A549 (cell line): ENCODE data around the gene HAVCR2. TPM values are rescaled to one million over a fixed set of nuclear protein-coding genes. Genes with fewer than 3 reads are reported as not detected.

ENCODE experiments used
- ATAC-seq, 2 experiments: fragments of 200-7000 bp in 1 of 2; fragments of >200 bp in 1 of 2; cut with Nextera tagmentation in 1 of 2; cut with Tn5 transposase in 1 of 2; 3 replicates each; pipeline versions ENCODE4 v1.8.0 to v1.9.1; 2018 to 2020; ENCODE audit warnings: mild to moderate bottlenecking in 1 of 2, moderate library complexity in 1 of 2
- CTCF ChIA-PET: fragments of 300-600 bp; sonication (Branson Sonifier 250); formaldehyde crosslinking; extraction: SDS; loops from one replicate; lab custom pipeline; 2021; ENCODE audit warnings: antibody characterized with exemption, inconsistent platforms; lab: Yijun Ruan, JAX
- POLR2A ChIA-PET: fragments of 350-600 bp; formaldehyde crosslinking; extraction: SDS; loops from one replicate; lab custom pipeline; 2021; ENCODE audit warnings: antibody characterized with exemption, inconsistent platforms; lab: Yijun Ruan, JAX
- DNase-seq, 2 experiments: peaks; one replicate each; pipeline versions ENCODE4 v3.0.0 to v3.0.0-alpha.2; 2011 to 2016; ENCODE audit warnings: low read depth in 1 of 2, low spot score in 1 of 2
- FAIRE-seq: peaks from 2 replicates; lab custom pipeline; 2011; peaks lifted over from hg19 to GRCh38; lab: Jason Lieb, UNC
- H3K27ac ChIP-seq, 2 experiments: fragments of >200 bp; sonication (Bioruptor Twin); formaldehyde crosslinking; 3 replicates each; pipeline ENCODE4 v1.5.1; 2016 to 2017
- H3K4me1 ChIP-seq: fragments of >200 bp; sonication (Bioruptor Twin); formaldehyde crosslinking; 3 replicates; pipeline ENCODE4 v1.6.1; 2016
- H3K4me2 ChIP-seq: fragments of >200 bp; sonication (Bioruptor Twin); formaldehyde crosslinking; 3 replicates; pipeline ENCODE4 v1.6.1; 2016
- H3K4me3 ChIP-seq: fragments of >200 bp; sonication (Bioruptor Twin); formaldehyde crosslinking; 3 replicates; pipeline ENCODE4 v1.5.1; 2016
- H3K9me3 ChIP-seq: fragments of >200 bp; sonication (Bioruptor Twin); formaldehyde crosslinking; 3 replicates; pipeline ENCODE4 v1.6.1; 2016
- CEBPB ChIP-seq, 2 experiments: fragments of >200 bp in 1 of 2; sonication (Bioruptor Twin) in 1 of 2; formaldehyde crosslinking in 1 of 2; IDR thresholded peaks; 2 replicates each; pipeline ENCODE4 v1.6.1; 2012 to 2016
- EHF ChIP-seq: fragments of 250-450 bp; sonication (Bioruptor Pico); IDR thresholded peaks from 2 replicates; pipeline ENCODE4 v1.5.0; 2020; ENCODE audit warnings: mild to moderate bottlenecking
- ESRRA ChIP-seq: fragments of 150-350 bp; IDR thresholded peaks from 2 replicates; pipeline ENCODE4 v1.6.1; 2014; ENCODE audit warnings: mild to moderate bottlenecking, low read length, borderline replicate concordance
- FOXS1 ChIP-seq: fragments of 250-450 bp; sonication (Bioruptor Pico); IDR thresholded peaks from 2 replicates; pipeline ENCODE4 v1.5.0; 2020; ENCODE audit warnings: mild to moderate bottlenecking, moderate library complexity
- GATA3 ChIP-seq: IDR thresholded peaks from 2 replicates; pipeline ENCODE4 v1.6.1; 2012; ENCODE audit warnings: borderline replicate concordance
- HOXB13 ChIP-seq: fragments of 250-450 bp; sonication (Bioruptor Pico); IDR thresholded peaks from 2 replicates; pipeline ENCODE4 v1.5.0; 2020; ENCODE audit warnings: low read depth, mild to moderate bottlenecking, moderate library complexity
- KDM5A ChIP-seq: fragments of 200-600 bp; sonication (generic); IDR thresholded peaks from 2 replicates; pipeline ENCODE4 v1.6.1; 2016; ENCODE audit warnings: antibody characterized with exemption, mild to moderate bottlenecking
- MAFK ChIP-seq: fragments of 450-650 bp; IDR thresholded peaks from 2 replicates; pipeline ENCODE4 v1.6.1; 2014; ENCODE audit not compliant: partially characterized antibody
- MAZ ChIP-seq: fragments of 150-350 bp; IDR thresholded peaks from 2 replicates; pipeline ENCODE4 v1.6.1; 2014; ENCODE audit warnings: antibody characterized with exemption, low read depth, low read length, borderline replicate concordance
- NR3C1 ChIP-seq: fragments of >200 bp; sonication (Bioruptor Twin); formaldehyde crosslinking; IDR thresholded peaks from 3 replicates; pipeline ENCODE4 v1.6.1; 2017
- RARB ChIP-seq: fragments of 250-450 bp; sonication (Bioruptor Pico); IDR thresholded peaks from 2 replicates; pipeline ENCODE4 v1.8.0; 2021; ENCODE audit warnings: mild to moderate bottlenecking, moderate library complexity
- RCOR1 ChIP-seq: fragments of 150-350 bp; IDR thresholded peaks from 2 replicates; pipeline ENCODE4 v1.6.1; 2014; ENCODE audit warnings: antibody characterized with exemption, low read length, low read depth
- SREBF2 ChIP-seq: fragments of 450-650 bp; IDR thresholded peaks from 2 replicates; pipeline ENCODE4 v1.6.1; 2014; ENCODE audit warnings: mild to moderate bottlenecking, moderate library complexity
- WGBS: methylation state at CpG from one replicate; pipeline ENCODE4 v1.1.6; 2017; ENCODE audit errors: missing lambda C conversion rate; 5-methylcytosine and 5-hydroxymethylcytosine counted together
- polyA plus RNA-seq, 4 experiments: library from polyadenylated mRNA; depleted of rRNA in 3 of 4; stranded (reverse); fragments of >200 nt; fragmentation: RNase III in 1 of 4; extraction: RNeasy Plus Mini Kit Qiagen cat#74134 plus additional on column Dnase treatment in 1 of 4; gene quantifications; 2 replicates in 3 of 4; 3 replicates in 1 of 4; pipeline ENCODE4 v1.2.3, GENCODE V29; 2011 to 2017
- TF ChIP-seq, protein P1 (sequence below): fragments of 250-450 bp; sonication (Bioruptor Pico); IDR thresholded peaks from 2 replicates; pipeline ENCODE4 v1.5.0; 2020; ENCODE audit warnings: low read depth, mild to moderate bottlenecking, moderate library complexity
- TF ChIP-seq, protein P2 (sequence below): fragments of >200 bp; sonication (Bioruptor Twin); formaldehyde crosslinking; IDR thresholded peaks from 3 replicates; pipeline ENCODE4 v1.5.1; 2016

The HAVCR2 gene
- polyA plus RNA-seq, 2 of the 4 experiments (the other 2 are of a cell fraction) = 0.13 to 0.17 TPM

DNA sequence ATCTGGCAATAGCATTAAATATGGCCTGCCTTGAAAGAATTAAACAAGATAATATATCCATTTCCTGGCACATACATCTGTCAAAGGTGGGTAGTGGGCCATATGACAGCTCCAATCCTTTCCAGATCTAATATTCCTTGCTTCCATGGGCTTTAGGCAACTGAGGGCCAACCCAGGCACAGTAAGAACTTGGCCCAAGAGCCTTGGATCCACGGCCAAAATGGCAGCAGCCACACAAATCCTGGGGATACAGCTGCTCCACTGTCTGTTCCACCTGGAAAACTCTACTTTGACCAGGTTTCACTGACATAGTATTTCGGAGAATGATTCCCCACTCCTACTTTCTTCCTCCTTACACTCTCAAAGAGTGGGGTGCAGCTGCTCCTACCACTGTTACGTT, 63.2 kb downstream of the HAVCR2 start:
- Histone ChIP-seq H3K9me3 (no peaks in the 10 kb centered on the region), H3K4me1 (peaks cover 63% of the 10 kb centered on the region), H3K27ac (peak overlapping the region; percentile 89 to 94)
- POLR2A ChIA-PET = interaction anchor here (0.6 to 2.0 kb wide), 3 partner anchors 10 to 97 kb away, joined by 4 to 11 read pairs (median 5); partner anchors contain the start of genes HAVCR1 and MED7
- no peak for TF ChIP-seq GATA3
- no peak for TF ChIP-seq SREBF2
- TF ChIP-seq KDM5A = no peak
- no peak for TF ChIP-seq CEBPB (IDR thresholded peaks at IDR 0.05)
- TF ChIP-seq RCOR1 = no peak
- no peak for TF ChIP-seq NR3C1
- TF ChIP-seq, all 56 proteins: peak for 0
- ATAC-seq (peak in 1 of 2 experiments; percentile 5; a peak in 3 of 6 replicates), FAIRE-seq (no peak), DNase-seq (no peak)
- CTCF ChIA-PET = interaction anchor here (0.9 to 3.6 kb wide), 8 partner anchors 9 to 102 kb away, joined by 3 to 17 read pairs (median 4); partner anchors contain the start of gene HAVCR1
- 42% methylated on average over 3 of the region's 3 CpGs for WGBS
- Histone ChIP-seq H3K4me2 (peak overlapping the region; percentile 52), H3K4me3 (no peak overlapping the region; the same call in 2 of the 3 replicates)

DNA sequence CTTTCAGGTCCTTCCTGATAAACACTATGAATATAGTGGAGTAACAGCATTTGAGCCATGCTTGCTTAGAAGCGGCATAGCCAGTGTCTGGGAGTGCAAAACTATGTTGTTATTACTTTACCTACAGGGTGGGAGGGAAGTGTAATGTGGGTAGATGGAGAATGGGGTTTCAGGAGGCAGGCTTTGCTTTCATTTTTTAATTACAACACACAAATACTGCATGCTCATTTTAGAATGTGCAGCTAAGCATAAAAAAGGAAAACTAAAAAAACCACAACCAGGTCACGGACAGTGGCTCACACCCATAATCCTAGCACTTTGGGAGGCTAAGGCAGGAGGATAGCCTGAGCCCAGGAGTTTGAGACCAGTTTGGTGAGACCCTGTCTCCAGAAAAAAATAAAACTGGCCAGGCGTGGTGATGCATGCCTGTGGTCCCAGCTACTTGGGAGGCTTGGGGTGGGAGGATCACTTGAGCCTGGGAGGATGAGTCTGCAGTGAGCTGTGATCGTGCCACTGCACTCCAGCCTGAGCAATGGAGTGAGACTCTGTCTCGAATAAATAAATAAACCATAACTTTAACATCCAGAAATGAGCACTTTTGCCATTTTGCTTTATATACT, 70.2 kb downstream of the HAVCR2 start:
- ChIA-PET CTCF (interaction anchor here (1.1 to 3.2 kb wide), 3 partner anchors 11 to 93 kb away, joined by 3 to 12 read pairs (median 5); no protein-coding TSS in a partner anchor), POLR2A (no interaction called here)
- Histone ChIP-seq H3K4me2 (no peak overlapping the region), H3K27ac (peak overlapping the region; percentile 50 to 90; a peak in 5 of 6 replicates), H3K9me3 (no peaks in the 10 kb centered on the region), H3K4me3 (no peak overlapping the region), H3K4me1 (peaks cover 41% of the 10 kb centered on the region)
- no peak for FAIRE-seq
- 91% methylated on average over 5 of the region's 5 CpGs for WGBS
- no peak for DNase-seq
- no peak; a peak in 1 of 6 replicates for ATAC-seq
- TF ChIP-seq EHF (CRISPR knock-in tag) (no peak), RARB (CRISPR knock-in tag) (no peak), HOXB13 (CRISPR knock-in tag) (no peak), MAFK (no peak), MAZ (no peak), FOXS1 (CRISPR knock-in tag) (no peak), RCOR1 (no peak), ESRRA (no peak)
- TF ChIP-seq, protein P1, sequence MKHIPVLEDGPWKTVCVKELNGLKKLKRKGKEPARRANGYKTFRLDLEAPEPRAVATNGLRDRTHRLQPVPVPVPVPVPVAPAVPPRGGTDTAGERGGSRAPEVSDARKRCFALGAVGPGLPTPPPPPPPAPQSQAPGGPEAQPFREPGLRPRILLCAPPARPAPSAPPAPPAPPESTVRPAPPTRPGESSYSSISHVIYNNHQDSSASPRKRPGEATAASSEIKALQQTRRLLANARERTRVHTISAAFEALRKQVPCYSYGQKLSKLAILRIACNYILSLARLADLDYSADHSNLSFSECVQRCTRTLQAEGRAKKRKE = no peak
- TF ChIP-seq, protein P2, sequence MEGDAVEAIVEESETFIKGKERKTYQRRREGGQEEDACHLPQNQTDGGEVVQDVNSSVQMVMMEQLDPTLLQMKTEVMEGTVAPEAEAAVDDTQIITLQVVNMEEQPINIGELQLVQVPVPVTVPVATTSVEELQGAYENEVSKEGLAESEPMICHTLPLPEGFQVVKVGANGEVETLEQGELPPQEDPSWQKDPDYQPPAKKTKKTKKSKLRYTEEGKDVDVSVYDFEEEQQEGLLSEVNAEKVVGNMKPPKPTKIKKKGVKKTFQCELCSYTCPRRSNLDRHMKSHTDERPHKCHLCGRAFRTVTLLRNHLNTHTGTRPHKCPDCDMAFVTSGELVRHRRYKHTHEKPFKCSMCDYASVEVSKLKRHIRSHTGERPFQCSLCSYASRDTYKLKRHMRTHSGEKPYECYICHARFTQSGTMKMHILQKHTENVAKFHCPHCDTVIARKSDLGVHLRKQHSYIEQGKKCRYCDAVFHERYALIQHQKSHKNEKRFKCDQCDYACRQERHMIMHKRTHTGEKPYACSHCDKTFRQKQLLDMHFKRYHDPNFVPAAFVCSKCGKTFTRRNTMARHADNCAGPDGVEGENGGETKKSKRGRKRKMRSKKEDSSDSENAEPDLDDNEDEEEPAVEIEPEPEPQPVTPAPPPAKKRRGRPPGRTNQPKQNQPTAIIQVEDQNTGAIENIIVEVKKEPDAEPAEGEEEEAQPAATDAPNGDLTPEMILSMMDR = no peak

Other genes starting within 250 kb of the HAVCR2 start
- gene TIMD4, start 145.8 kb downstream of the HAVCR2 start, polyA plus RNA-seq (2011; rRNA removed) = 4.6 and 5.7 TPM in 2 replicates
- 2.1 to 2.3 TPM (median 2.3 TPM) in 3 replicates for gene TIMD4, start 145.8 kb downstream of the HAVCR2 start, polyA plus RNA-seq (2017; fragmentation: RNase III; extraction: RNeasy Plus Mini Kit Qiagen cat#74134 plus additional on column Dnase treatment)
- 94.7 and 143 TPM in 2 replicates for gene HAVCR1, start 49.9 kb downstream of the HAVCR2 start, polyA plus RNA-seq (2011; rRNA removed)
- 99.1 to 103 TPM (median 101 TPM) in 3 replicates for gene HAVCR1, start 49.9 kb downstream of the HAVCR2 start, polyA plus RNA-seq (2017; fragmentation: RNase III; extraction: RNeasy Plus Mini Kit Qiagen cat#74134 plus additional on column Dnase treatment)
- gene MED7, start 33.8 kb upstream of the HAVCR2 start, polyA plus RNA-seq (2011; rRNA removed) = 17.9 and 23.0 TPM in 2 replicates
- 19.8 to 22.6 TPM (median 22.5 TPM) in 3 replicates for gene MED7, start 33.8 kb upstream of the HAVCR2 start, polyA plus RNA-seq (2017; fragmentation: RNase III; extraction: RNeasy Plus Mini Kit Qiagen cat#74134 plus additional on column Dnase treatment)
- not detected in 2 replicates for gene GARIN3, start 57.2 kb upstream of the HAVCR2 start, polyA plus RNA-seq (2011; rRNA removed)
- not detected in 3 replicates for gene GARIN3, start 57.2 kb upstream of the HAVCR2 start, polyA plus RNA-seq (2017; fragmentation: RNase III; extraction: RNeasy Plus Mini Kit Qiagen cat#74134 plus additional on column Dnase treatment)
- gene ITK, start 71.8 kb upstream of the HAVCR2 start, polyA plus RNA-seq (2011; rRNA removed) = 0.03 TPM in 1 of 2 replicates, not detected in the other
- gene ITK, start 71.8 kb upstream of the HAVCR2 start, polyA plus RNA-seq (2017; fragmentation: RNase III; extraction: RNeasy Plus Mini Kit Qiagen cat#74134 plus additional on column Dnase treatment) = not detected in 3 replicates
- gene CYFIP2, start 157.1 kb upstream of the HAVCR2 start, polyA plus RNA-seq (2011; rRNA removed) = 9.0 and 25.4 TPM in 2 replicates
- gene CYFIP2, start 157.1 kb upstream of the HAVCR2 start, polyA plus RNA-seq (2017; fragmentation: RNase III; extraction: RNeasy Plus Mini Kit Qiagen cat#74134 plus additional on column Dnase treatment) = 18.6 to 23.8 TPM (median 21.8 TPM) in 3 replicates